ENCODE data around the gene NR2F1-AS1.
A peak's percentile ranks its signal among the peaks of the same experiment; 100 is the strongest.

NR2F1-AS1 gene

DNA sequence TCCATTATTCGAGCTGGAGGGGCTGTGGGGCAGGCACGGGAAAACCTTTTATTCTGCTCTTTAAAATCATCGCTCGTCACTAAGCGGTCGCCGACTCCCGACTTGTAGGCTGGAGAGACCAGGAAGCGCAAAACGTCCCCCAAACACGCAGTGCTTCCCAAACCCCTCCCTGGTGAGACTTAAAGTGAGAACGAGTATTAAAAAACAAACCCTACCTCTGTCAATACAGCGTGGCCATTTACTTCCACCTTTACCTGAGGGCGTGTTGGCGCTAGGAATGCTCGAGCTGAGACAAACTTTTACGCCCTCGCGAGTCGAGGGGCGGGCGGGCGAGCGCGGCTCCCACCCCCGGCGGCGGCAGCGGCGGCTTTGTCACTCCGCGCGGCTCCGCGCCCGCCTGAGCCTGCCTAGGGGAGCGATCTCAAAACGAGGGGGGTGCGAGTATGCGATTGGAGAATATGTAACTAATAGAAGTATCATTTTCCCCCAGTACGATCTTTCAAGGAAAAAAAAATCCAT is at the start of gene NR2F1-AS1:
Gene NR2F1-AS1 (minus strand): TSS at position 293 of the 519 bp plus-strand sequence.
- DNase-seq, result no peak

GRCh38 chr5:93626801-93627200 is 45.8 kb upstream of the NR2F1-AS1 start:
- no peak for DNase-seq

GRCh38 chr5:93623153-93623552 is 42.1 kb upstream of the NR2F1-AS1 start:
- no peak for DNase-seq

GRCh38 chr5:93622240-93622885 is 41.3 kb upstream of the NR2F1-AS1 start:
- DNase-seq, result no peak

DNA sequence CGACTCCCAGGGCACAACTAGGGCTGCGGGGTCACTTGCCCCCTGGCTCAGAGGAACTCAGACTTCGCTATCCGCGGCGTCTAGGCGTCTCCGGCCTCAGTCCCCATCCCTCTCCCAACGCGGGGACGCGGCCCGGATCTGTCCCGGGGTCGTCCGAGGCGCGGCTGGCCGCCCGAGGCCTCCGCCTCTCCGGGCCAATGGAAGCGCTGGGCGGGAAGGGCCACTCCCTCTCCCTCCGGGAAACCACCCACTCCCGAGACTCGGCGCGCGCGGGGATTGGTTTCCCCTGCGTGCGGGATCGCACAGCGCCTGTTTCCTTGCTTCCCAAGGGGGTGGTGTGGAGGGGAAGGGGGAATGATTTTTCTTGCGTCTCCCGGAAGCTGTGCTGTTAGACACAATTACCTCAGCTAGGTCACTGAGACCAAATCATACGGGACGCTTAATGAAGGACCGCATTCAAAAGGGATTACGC is 40.3 kb upstream of the NR2F1-AS1 start:
- no peak for DNase-seq

GRCh38 chr5:93620487-93621326 is 39.7 kb upstream of the NR2F1-AS1 start:
- DNase-seq, result peak; percentile 56

- DNase-seq, result no peak
These were observed 35.6 kb upstream of the NR2F1-AS1 start for GRCh38 chr5:93616538-93617174.

- no peak for DNase-seq
These were observed 31.8 kb upstream of the NR2F1-AS1 start for GRCh38 chr5:93612855-93613243.

DNA sequence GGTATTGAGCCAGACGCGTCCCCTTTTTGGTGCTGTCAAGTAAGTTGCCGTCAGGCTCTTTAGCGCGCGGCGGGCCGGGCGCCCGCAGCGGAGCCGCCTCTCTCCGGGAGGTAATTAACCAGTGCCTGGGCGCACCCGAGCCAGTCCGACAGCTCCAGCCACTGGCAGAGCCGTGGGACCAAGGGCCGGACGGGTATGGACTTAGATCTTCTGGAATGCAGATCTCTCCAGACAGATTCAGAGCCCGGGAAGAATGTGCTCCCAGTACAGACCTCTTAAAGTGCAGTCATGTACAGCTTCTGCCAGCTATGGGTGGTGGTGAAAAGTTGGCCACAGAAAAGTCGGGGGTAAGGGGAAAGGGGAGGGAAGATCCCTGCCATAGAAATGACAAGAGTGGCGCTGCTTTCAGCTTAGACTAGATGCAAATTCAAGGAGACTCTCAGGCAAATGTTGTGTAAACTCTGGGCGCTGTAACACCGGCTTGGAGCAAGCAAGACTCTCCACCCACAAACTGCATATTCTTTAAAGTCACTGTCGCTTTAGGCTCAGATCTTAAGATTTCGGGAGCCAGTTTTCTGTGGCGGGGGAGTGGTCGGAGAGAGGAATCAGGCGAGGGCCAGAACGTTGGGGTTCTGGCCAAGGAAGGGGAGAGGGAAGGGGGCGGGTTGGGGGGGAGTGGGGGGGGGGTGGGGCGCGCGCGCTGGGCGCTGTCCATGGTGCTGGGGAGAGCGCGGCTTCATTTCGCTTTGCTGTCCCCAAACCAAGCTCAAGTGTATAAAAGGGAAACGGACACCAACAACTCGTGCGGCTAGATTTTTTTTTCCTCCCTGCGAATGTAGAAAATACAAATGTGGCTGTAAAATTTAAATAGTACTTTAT is 31.2 kb upstream of the NR2F1-AS1 start:
- no peak for DNase-seq

DNA sequence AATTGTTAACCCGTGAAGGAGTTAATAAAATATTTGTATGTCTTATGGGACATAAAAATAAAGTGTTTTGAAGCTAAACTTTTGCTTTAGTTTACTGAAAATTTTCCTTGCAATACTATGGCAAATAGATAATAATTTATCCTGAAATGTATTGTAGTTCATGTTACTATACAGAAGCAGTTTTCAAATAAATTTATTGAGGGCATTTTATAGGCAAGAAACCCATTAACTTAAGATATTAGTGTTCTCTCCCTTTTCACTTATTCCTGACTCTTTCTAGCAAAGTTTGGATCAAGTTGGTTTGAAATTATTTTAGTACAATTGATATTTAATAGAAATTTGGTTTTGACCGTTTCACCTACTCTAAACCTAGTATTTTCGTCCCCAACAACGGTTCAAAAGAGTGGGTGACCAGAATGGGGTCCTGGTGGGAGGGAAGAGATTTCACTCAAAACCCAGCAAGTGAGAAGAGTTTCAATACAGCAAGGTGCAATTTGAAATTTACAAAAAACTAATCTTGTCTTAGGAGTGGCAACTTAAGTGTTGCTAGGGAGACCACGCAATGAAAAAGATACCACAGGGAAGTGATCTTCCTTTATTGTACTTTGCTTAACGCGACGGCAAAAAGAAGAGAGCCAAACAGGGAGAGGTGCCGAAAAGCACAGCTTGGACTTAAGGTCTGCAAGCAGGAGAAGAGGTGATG is 30.4 kb upstream of the NR2F1-AS1 start:
- no peak for DNase-seq

GRCh38 chr5:93610581-93611272 is 29.7 kb upstream of the NR2F1-AS1 start:
- no peak for DNase-seq

DNA sequence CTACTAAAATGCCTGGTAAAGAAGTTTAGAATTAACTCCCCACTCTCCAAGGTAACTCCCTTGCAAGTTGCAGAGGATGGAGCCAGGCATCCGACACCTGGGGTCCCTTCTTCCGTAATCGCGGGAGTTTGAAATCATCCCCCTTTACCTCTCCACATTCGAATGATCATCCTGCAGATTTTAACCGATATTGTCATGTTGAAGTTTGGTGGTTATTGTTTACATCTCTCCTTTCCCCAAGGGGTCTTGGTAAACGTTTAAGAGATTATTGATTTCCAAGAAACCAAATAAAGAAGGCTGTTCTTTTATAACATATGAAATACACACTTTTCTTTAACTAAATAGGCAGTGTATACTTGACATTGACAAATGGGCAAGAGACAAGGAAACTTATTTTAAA is 28.7 kb upstream of the NR2F1-AS1 start:
- no peak for DNase-seq

DNA sequence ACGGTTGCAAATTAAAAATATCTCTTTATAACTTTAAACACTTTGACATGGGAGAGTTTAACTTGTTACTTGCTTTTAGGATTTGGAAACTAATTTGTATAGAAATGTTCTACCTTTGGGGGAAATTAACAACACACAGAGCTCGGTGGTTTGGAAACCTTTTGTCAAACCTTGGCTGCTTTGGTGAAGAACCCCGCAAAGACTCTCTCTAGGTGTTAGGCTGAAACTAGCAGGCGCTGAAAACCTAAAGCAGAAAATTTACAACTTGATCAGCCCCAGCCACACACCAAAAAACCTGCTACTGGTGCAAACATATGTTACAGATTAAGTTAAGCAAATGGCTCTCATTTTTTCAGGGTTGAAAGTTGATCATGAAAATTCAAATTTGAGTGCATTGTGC is 27.8 kb upstream of the NR2F1-AS1 start:
- no peak for DNase-seq

- no peak for DNase-seq
These were observed 26.6 kb upstream of the NR2F1-AS1 start for GRCh38 chr5:93607367-93608258.

DNA sequence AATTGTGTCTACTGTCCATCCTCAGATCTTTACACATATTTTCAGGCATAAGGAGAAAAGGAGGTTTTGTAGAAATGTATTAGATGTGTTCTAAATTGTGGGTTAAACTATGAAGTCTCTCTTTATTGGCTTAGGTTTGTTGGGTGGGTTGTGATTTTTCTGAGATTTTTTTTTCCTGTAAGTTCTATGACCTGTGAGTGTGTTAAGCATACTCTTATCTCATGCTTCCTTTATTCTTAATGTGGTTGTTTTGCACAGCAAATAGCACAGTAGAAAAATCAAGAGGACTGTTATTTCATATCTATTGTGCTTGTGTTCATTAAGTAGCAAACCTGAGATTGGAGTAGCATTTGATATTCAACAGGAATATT is 25.3 kb upstream of the NR2F1-AS1 start:
- no peak for DNase-seq

DNA sequence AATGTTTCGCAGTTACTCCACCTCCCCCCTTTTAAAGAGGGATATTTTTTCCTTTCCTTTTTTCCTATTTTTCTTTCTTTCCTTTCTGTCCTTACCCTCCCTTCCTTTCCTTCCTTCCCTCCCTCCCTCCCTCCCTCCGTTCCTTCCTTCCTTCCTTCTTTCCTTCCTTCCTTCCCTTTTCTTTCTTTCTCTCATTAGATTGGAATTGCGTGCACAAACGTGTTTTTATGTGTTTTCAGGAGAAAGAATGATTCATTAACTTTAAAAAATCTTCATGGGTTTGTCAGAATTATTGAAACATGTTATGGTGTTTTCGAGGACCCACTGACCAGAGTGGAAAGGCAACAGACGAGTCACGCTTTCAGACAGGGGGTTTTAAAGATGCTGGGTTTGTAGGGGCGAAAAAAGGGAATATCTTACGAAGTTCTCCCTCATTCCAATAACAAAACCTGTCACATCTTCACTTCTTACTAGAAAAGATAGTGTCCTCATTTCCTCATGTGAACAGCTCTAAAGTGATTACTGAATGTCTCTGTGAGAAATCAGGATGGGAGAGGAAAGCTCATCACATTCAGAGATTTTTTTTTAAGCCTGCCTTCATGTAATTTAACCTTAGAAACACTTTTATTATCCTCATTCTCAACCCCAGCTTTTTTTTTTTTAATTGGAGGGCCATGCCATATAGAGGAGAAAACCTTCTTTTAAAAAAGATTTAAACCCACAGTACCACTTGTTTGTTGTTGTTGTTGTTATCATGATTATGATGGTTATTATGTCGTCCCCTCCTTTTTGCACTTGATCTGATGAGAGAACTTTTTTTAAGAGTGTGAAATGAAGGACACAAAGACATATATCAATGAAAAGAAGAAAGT is 23.9 kb upstream of the NR2F1-AS1 start:
- DNase-seq, result no peak

- no peak for DNase-seq
These were observed 23.0 kb upstream of the NR2F1-AS1 start for GRCh38 chr5:93603793-93604643.

Measured in stimulated activated CD4-positive, alpha-beta T cell treated with anti-CD3 and anti-CD28 coated beads, Interleukin-1b, Interleukin-23, amount 100 ng/mL, for 48 hours (primary cell).